Stimulated activated CD4-positive, alpha-beta T cell treated with anti-CD3 and anti-CD28 coated beads, Interleukin-1b, Interleukin-23, amount 100 ng/mL, for 48 hours (primary cell): Measurements from ENCODE around the gene OR51E1.

Experiments used
- DNase-seq: peaks from one replicate; pipeline ENCODE4 v3.0.0-alpha.2; 2020

The OR51E1 gene

GRCh38 chr11:4654635-4655369 is 11.0 kb downstream of the OR51E1 start:
- DNase-seq = no peak

GRCh38 chr11:4658629-4659445 is 15.1 kb downstream of the OR51E1 start:
- no peak for DNase-seq

GRCh38 chr11:4662876-4663275 is 19.1 kb downstream of the OR51E1 start:
- no peak for DNase-seq

- DNase-seq = no peak
Measured at GRCh38 chr11:4664183-4664582, 20.4 kb downstream of the OR51E1 start.

GRCh38 chr11:4664786-4665185 is 21.0 kb downstream of the OR51E1 start:
- no peak for DNase-seq

- DNase-seq = no peak
Measured at GRCh38 chr11:4665424-4665823, 21.6 kb downstream of the OR51E1 start.

GRCh38 chr11:4671741-4672140 is 28.0 kb downstream of the OR51E1 start:
- no peak for DNase-seq

GRCh38 chr11:4672470-4672869 is 28.7 kb downstream of the OR51E1 start:
- no peak for DNase-seq

GRCh38 chr11:4673781-4674180 is 30.0 kb downstream of the OR51E1 start:
- no peak for DNase-seq

GRCh38 chr11:4677948-4678347 is 34.2 kb downstream of the OR51E1 start:
- DNase-seq = no peak

- no peak for DNase-seq
Measured at GRCh38 chr11:4680341-4680740, 36.6 kb downstream of the OR51E1 start.

GRCh38 chr11:4682623-4683419 is 39.0 kb downstream of the OR51E1 start:
- DNase-seq = no peak

GRCh38 chr11:4684631-4685285 is 41.0 kb downstream of the OR51E1 start:
- DNase-seq = no peak

- no peak for DNase-seq
Measured at GRCh38 chr11:4695442-4695841, 51.7 kb downstream of the OR51E1 start.

- DNase-seq = no peak
Measured at GRCh38 chr11:4697585-4697984, 53.8 kb downstream of the OR51E1 start, which contains the start of gene OR51E2. Gene OR51E2, minus strand, starts transcription at chr11:4697853. Its CDS starts 15,142 bp downstream, at chr11:4682711.

- DNase-seq = no peak
Measured at GRCh38 chr11:4699697-4700435, 56.1 kb downstream of the OR51E1 start.

GRCh38 chr11:4700436-4700820 is 56.6 kb downstream of the OR51E1 start:
- DNase-seq = no peak

- DNase-seq = no peak
Measured at GRCh38 chr11:4704054-4704789, 60.4 kb downstream of the OR51E1 start, which contains the start of gene MMP26. Gene MMP26, plus strand, starts transcription at chr11:4704784.

GRCh38 chr11:4704790-4705334 is 61.1 kb downstream of the OR51E1 start:
- no peak for DNase-seq
